GM19463 (cell line): ENCODE results near the gene EPHA2.

Experiments
- ATAC-seq: cut with Tn5 transposase; IDR thresholded peaks from one replicate; pipeline ENCODE4 v1.9.1; 2021; ENCODE audit warnings: mild to moderate bottlenecking, moderate library complexity; ENCODE audit not compliant: unreplicated experiment

Gene EPHA2

DNA sequence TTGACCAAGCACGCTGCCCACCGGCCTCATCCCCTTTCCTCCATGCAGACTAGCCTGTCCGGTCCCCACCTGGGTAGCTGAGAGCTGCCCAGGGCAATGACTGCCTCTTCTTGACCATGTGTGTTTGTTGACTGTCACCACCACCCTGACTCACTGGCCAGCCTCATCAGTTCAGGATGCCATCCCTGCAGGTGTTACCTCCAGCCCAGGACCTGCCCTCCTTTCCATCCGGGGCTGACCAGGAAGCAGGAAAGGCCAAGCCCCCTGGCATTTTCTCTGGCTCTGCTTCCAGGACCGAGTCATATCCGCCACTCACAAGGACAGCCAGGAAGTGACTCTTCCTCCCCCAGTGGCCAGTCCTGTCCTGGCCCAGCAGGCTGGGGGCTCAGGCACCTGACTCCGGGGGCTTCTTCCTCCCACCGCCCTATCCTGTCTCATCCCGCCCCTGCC is 17.1 kb downstream of the EPHA2 start:
- no peak for ATAC-seq

DNA sequence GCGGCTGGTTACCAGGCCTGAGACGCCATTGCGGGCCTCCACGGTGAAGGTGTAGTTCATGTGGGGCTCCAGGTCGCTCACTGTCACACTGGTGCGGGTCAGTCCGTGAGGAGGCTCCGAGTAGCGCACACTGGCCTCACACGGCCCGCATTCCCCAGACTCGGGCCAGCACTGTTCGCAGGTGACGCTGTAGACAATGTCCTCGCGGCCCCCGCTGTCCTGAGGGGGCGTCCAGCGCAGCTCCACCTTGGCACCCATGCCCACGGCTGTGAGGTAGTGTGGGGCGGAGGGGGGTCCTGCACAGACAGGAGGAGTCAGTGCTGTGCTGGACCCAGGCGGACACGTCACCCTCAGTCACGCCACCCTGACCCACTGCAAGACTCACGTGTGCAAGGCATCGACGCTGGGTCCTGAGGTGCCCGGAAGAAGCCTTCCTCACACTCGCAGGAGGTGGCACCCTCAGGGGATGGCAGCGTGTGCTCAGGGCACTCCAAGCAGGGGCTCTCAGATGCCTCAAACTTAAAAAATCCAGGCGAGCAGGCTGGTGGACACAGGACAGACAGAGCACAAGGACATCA is 17.9 kb downstream of the EPHA2 start:
- no peak for ATAC-seq

DNA sequence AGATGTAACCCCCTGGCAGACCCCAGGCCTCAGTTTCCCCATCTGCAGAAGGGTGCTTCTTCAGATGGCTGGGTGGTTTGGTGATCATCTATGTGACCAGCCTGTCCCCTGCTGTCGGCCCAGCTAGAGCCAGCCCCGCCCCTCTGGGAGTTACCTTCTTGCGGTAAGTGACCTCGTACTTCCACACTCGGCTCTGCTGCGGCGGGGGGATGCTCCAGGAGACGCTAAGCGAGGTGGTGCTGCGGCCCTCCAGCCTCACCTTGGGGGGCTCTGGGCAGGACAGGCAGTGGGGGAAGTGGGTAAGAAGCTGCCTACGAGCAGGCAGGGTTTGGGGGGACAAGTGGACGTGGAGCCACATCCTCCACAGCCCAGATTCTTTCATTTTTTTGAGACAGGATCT is 20.4 kb downstream of the EPHA2 start:
- no peak for ATAC-seq

GRCh38 chr1:16134906-16135305 is 21.0 kb downstream of the EPHA2 start:
- no peak for ATAC-seq

DNA sequence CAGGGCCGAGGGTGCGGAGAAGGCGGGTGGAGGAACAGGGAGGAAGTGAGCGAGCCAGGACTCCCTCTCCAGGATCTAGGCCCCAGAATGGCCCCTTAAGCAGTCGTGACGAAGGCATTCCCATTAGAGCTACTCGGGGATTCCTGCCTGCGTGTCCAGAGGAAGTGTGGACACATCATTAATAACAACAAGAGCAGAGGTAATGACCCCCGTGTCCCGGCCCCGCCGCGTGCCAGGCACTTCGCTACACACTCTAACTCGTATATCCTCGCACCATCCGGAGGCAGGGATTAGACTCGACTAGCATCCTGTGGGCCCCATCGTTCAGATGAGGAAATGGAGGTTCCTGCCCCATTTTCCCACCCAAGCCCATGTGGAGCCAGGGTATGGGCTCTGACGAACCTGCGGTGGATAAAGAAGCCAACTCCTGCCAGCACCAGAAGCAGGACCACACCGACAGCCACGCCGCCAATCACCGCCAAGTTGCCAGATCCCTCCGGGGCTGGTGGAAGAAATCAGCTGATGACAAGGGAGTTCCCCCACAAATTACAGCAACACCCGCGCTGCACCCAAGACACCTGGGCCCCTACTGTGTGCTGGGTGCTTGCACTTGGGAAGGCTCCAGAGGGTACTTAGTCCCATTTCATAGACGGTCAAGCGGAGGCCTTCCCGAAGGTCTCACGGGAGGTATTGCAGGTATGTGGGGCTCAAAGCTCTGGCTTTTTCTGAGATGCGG is 21.6 kb downstream of the EPHA2 start:
- ATAC-seq, result no peak

- no peak for ATAC-seq
Observed at GRCh38 chr1:16133007-16133961, 22.6 kb downstream of the EPHA2 start.

DNA sequence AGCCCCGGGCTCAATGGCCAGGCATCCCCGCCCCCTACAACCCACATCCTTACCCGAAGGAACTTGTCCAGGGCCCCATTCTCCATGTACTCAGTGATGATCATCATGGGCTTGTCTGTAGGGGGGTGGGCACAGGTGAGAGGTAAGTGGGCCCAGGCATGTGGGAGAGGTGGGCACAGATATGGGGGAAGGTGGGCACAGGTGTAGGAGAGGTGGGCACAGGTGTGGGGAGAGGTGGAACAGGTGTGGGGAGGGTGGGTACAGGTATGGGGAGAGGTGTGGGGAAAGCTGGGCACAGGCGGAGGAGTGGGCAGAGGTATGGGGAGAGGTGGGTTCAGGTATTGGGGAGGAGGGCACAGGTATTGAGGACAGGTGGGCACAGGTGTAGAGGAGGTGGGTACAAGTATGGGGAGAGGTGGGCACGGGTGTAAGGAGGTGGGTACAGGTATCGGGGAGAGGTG is 23.5 kb downstream of the EPHA2 start:
- ATAC-seq, result no peak

DNA sequence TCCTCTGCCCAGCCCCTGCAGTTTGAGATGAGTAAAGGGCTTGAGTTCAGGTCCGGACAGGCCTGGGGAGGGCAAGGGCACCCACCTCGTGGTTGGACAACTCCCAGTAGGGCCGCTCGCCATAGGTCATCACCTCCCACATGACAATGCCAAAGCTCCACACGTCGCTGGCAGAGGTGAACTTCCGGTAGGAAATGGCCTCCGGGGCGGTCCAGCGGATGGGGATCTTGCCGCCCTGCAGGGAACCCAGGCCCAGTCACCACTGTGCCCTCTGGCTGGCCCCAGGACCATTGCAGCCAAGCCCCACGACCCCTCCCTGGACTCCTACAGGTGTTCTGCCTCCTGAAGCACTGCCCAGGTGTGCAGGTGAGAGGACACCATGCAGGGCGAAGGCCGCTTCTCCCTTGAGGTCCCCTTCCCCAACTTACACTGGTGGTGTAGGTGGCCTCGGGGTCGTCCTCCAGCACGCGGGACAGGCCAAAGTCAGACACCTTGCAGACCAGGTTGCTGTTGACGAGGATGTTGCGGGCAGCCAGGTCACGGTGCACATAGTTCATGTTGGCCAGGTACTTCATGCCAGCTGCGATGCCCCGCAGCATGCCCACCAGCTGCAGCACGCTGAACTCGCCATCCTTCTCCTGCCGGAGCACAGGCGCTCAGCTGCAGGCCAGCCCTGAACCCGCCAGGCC is 24.1 kb downstream of the EPHA2 start:
- no peak for ATAC-seq

GRCh38 chr1:16130827-16131226 is 25.0 kb downstream of the EPHA2 start:
- no peak for ATAC-seq

DNA sequence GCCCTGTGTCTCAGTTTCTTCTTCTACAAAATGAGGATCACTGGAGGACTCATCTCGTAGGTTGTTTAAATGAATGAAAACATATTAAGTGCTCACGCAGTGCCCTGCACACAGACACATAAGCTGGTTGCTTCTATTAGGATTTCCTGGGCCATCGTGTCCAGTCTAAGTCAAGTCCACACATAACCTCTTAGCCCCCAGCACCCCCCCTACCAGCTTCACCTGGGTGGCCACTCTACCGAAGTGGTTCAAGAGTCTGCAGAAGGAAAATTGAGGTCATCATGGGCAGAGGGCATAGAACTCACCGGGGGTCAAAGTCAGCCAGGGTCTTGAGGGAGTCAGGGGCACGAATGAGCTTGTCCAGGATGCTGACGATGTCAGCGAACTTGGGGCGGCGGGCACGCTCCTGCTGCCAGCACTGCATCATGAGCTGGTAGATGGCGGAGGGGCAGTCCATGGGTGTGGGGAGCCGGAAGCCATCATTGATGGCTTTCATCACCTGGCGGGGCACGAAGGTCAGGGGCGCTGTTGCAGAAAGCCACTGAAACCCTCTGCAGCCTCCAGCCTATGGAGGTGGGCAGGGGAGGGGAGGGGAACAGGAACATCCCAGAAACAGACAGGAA is 25.8 kb downstream of the EPHA2 start:
- no peak for ATAC-seq

DNA sequence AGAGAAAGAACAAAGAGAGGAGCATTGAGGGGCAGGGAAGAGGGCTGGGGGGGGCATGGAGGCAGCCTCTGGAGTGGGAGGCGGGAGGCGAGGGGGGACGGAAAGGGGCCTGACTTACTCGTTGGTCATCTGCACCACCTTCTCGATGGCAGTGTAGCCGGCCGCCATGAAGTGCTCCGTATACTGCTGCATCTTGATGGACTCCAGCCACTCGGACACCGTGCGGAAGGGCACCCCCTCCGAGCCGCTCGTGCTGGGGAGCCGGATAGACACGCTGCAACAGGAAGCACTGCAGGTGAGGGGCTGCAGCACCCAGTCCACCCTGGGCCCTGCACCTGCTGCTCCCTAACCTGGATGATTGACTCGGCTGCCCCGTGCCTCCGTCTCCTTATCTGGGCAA is 26.6 kb downstream of the EPHA2 start:
- ATAC-seq, result no peak

DNA sequence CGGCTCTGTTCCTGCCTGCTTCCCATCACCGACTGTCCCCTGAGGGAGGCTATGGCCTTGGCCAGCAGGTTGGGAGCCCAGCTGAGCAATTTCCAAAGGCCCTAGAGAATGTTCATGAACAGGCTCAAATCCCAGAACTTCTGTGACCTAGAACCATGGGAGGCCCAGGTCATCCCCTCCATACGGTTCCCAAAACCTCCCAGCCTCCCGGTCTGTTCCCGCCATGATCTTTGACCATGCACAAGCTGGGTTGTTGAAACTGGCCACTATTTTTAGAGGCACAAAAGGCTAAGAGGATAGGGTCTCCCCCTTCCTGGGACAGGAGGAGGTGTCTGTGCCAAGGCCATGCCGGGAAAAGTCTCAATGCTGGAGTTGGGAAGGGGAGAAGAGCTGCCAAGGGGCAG is 27.5 kb downstream of the EPHA2 start:
- no peak for ATAC-seq

DNA sequence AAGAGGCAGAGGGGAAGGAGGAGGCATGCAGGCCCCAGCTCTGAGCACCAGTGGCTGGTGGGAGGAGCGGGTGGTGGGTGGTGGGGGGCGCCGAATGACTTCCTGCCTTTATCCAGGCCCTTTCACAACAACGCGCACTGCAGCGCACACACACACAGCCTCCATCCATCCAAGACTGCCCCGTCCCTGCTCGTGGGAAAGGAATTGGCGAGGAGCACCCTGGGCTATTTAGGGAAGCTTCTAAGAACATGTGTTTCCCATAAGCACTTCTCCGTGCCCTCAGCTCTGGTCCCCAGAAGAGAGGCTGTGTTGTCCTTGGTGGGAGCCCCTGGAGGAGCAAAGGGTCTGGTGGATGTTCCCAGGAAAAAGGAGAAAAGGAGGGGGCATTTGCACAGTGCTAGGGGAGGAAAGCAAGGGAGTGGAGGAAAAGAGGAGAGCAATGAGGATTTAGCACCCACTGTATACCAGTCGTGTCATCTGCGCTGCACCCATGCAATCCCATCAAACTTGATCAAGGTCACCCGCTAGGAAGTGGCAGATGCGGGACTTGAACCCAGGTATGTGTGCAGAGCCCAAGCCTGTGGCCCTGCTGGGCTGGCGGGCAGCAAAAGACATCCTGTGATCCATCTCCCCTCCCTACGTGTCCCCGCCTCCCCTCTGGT is 28.1 kb downstream of the EPHA2 start:
- no peak for ATAC-seq

DNA sequence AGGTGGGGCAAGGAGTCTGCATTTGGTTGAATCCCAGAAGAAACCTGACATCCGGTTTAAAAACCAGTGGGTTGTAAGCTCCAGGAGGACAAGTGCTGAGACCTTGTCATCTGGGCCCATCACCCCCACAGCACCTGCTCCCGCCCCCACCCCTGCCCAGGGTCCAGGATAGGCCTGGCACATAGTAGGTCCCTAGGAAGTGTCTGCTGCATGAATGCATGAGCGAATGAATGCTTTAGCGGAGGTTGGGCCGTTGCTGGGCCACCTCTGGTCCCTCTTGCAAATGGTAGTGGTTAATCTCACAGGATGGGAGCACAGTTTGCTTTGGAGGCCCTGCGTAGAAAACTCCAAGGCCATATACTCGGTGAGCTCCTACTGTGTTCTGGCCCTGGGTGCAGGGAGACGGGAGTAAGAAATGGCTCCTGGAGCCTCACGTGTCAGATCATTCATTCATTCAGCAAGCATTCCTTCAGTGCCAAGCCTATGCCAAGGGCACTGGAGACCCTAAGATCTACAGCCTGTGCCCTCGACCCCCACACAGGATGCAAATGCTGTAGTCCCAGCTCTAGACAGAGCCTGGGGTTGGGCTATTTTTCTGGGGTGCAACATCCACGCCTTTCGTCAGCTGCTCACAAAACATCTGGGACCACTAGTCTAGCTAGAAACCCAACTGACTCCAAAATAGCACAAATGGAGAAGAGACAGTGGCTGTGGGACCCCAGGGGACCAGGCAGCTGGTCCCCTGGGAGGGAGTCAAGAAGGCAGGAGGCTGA is 28.9 kb downstream of the EPHA2 start:
- ATAC-seq, result no peak

GRCh38 chr1:16126160-16126559 is 29.7 kb downstream of the EPHA2 start:
- no peak for ATAC-seq

DNA sequence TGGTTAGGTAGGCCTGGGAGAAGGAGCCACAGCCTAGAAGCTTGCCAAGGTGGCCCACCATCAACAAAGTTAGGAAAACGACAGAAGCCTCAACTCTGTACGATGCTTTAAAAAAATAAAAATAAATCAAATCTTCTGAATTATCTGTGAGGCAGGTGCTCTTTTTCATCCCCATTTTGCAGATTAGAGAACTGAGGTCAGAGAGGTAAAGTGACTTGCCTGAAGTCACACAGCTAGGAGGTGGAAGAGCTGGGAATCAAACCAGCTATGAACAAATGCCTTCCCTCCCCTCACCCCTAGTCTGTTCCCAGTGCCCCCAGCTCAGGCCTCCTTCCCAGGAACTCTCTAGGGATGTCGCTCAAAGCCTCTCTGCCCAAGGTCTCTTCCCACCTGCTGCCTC is 30.4 kb downstream of the EPHA2 start:
- ATAC-seq, result no peak

DNA sequence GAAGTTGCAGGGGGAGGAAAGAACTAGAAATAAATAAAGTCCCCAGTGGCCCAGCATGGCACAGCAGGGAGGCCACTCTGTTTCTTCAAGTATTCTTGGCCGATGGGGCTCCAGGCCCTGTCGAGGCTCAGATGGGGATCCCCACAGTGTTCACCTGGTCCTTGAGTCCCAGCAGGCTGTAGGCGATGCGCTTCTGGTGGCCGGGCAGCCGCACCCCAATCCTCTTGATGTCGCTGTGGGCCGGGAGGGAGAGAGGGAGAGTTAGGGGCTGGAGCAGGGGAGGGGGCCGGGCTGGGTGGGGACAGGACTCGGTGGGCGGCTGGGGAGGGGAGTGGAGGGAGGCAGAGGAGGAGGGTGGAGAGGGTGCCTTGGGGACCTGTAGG is 30.8 kb downstream of the EPHA2 start:
- no peak for ATAC-seq

GRCh38 chr1:16124377-16125087 is 31.3 kb downstream of the EPHA2 start:
- ATAC-seq, result no peak

DNA sequence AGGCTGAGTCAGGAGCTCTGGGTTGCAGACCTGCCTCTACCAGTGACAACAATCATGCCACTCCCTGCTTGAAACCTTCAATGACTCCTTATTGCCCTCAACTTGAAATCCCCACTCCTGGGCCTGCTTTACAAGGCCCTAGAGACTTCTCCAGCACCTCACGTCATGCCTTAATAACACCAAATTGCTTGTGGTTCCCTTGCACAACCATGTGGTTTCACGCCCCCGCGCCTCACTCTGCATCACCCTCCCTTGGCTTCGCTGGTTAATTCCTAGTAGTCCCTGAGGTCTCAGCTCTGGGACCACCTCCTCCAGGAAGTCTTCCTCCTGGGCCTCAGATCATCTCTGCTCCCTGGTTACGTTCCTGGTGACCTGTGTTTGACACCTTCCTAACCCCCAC is 33.0 kb downstream of the EPHA2 start:
- no peak for ATAC-seq
